Endometrium (tissue), 2 donors: ENCODE measurements around the gene RCAN3.
"Not testable (repeated sequence)": the region's sequence is repeated elsewhere in the genome, so short reads cannot be mapped to it uniquely, and the experiment has no call there.

Source experiments
- FAIRE-seq: peaks from 2 replicates; lab custom pipeline; 2012; peaks lifted over from hg19 to GRCh38; lab: Jason Lieb, UNC
- donor health status: control.
- donor health status: control.

Gene RCAN3

DNA sequence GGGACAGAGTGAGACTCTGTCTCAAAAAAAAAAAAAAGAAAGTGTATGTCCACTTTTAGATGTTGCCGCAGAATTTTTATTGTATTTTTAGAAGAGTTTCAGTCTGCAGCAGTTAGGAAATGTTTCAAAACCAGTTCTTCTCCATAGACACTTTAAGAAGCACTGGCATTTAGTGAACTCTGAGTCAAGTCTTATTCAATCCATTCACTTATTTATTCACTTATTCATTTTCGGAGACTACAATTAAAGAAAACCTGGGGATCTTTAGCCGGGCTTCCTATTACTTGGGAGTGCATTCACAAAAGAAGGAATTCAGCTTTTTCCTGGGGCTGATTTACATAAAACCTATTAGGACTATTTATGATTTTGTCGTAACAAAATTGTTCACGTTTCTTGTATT lies 12.3 kb downstream of the RCAN3 start:
- no peak for FAIRE-seq

DNA sequence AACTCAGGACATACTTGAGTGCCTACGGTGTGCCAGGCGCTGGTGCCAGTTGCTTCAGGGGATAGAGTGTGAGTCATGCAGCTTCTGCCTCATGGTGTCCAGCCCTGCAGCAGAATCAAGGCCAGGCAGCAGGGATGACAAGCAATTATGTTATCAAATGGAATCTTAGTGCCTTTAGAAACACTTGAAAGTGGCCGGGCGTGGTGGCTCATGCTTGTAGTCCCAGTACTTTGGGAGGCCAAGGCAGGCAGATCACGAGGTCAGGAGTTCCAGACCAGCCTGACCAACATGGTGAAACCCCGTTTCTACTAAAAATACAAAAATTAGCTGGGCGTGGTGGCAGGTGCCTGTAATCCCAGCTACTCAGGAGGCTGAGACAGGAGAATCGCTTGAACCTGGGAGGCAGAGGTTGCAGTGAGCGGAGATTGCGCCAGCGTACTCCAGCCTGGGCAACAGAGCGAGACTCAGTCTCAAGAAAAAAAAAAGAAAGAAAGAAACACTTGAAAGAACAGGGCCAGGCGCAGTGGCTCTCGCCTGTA lies 13.1 kb downstream of the RCAN3 start:
- FAIRE-seq = not testable (repeated sequence)

DNA sequence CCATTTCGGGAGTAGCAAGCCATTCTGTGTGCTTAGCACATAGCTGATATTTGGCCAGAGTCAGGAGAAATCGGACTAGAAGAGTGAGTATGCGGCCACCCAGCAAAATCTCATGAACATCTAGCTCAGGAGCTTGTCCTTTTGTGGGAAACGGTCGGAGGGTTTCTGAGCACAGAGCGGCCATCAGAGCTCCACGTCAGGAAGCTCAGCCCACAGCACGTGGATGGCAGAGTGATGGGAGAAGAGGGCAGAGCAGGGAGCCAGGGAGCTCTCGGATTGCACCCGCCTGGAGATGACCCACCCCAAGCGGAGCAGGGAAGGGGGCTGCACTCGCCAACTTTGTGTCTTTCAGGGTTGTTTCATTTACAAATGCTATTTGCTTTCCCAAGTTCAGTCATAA lies 13.9 kb downstream of the RCAN3 start:
- FAIRE-seq = no peak

- no peak for FAIRE-seq
Measured at GRCh38 chr1:24517898-24518297, 15.3 kb downstream of the RCAN3 start.

GRCh38 chr1:24520282-24520681 lies 17.6 kb downstream of the RCAN3 start:
- FAIRE-seq = not testable (repeated sequence)

GRCh38 chr1:24525606-24526005 lies 23.0 kb downstream of the RCAN3 start:
- FAIRE-seq = no peak

DNA sequence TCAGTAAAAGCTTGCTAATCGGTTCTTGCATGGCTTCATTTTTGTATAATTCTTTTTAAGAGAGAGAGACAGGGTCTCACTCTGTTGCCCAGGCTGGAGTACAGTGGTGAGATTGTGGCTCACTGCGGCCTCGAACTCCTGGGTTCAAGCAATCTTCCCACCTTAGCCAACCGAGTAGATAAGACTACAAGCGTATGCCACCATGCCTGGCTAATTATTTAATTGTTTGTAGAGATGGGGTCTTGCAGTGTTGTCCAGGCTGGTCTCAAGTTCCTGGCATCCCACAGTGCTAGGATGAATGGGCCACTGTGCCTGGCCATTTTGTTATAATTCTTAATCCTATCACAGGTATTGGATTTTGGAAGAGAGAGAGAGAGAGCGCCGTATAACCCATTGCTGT lies 23.4 kb downstream of the RCAN3 start:
- FAIRE-seq = no peak

- FAIRE-seq = no peak
Measured at GRCh38 chr1:24526940-24527542, 24.4 kb downstream of the RCAN3 start.

- no peak for FAIRE-seq
Measured at GRCh38 chr1:24528744-24529143, 26.1 kb downstream of the RCAN3 start.

DNA sequence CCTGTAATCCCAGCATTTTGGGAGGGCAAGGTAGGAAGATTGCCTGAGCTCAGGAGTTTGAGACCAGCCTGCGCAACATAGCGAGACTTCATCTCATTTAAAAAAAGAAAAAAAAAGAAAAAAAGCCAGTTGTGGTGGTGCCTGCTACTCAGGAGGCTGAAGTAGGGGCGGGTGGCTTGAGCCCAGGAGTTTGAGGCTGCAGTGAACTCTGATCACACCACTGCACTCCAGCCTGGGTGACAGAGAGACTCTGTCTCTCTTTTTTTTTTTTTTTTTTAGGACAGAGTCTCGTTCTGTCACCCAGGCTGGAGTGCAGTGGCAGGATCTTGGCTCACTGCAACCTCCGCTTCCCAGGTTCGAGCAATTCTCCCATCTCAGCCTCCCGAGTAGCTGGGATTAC lies 26.7 kb downstream of the RCAN3 start:
- not testable (repeated sequence) for FAIRE-seq

GRCh38 chr1:24535021-24535424 lies 32.4 kb downstream of the RCAN3 start:
- FAIRE-seq = no peak

GRCh38 chr1:24535778-24536177 lies 33.1 kb downstream of the RCAN3 start:
- no peak for FAIRE-seq

GRCh38 chr1:24536391-24536840 lies 33.8 kb downstream of the RCAN3 start:
- FAIRE-seq = no peak

GRCh38 chr1:24540051-24540905 lies 37.6 kb downstream of the RCAN3 start:
- FAIRE-seq = no peak

DNA sequence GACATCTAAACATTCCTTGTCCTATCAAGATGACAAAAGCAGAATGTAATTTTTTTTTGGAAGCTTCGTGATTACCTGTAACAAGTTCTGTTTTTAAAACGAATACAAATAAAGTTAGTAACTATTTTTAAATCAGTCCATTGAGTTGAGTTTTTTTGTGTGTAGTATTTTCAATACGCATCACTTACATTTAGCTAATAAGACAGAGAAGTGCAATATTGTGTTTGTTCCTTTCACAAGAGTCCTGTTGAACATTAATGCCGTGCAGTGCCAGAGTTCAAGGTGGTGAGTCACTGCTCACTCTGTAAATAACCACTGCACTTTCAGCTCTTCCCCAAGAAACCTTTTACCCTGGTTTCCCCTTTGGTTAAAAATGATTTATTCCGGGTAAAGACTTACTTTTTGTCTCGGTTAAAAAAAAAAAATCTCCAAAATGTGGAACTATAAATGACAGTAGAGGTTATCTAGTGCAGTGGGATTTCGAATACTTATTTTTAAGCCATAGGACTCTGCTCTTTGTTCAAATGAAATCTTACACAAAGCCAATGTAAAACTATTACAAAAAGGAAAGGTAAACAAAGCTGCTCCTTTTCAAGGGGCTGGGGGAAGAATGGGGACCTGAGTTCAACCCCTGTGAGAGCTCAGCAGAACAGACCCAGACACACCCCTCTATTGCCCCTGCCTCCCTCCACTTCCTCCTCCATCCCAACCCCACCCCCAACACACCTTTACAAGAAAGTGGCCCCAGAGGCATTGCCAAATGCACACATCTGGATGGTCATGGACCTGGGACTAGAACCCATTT lies 38.5 kb downstream of the RCAN3 start:
- peak; percentile 23 for FAIRE-seq

- FAIRE-seq = no peak
Measured at GRCh38 chr1:24541711-24542346, 39.2 kb downstream of the RCAN3 start.

GRCh38 chr1:24544239-24544638 lies 41.6 kb downstream of the RCAN3 start:
- no peak for FAIRE-seq

DNA sequence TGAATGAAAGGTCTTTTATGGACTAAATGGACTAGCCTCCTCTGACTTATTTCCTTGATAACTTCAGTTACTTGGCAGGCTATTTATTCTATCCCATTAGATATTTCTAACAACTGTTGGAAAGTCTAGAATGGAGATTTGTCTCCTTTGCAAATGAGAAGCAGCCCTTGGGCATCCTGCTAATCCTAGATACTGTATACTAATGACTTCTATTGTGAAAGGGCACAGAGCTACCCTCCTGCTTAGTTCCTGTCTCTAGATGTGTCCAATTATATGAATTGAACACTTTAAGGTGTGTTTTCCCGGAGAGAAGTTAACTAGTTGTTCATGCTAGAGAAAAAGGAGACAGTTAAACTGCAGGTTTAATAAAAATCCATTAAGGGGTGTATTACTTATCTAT lies 43.0 kb downstream of the RCAN3 start:
- FAIRE-seq = no peak

- FAIRE-seq = no peak
Measured at GRCh38 chr1:24547195-24547594, 44.6 kb downstream of the RCAN3 start.

DNA sequence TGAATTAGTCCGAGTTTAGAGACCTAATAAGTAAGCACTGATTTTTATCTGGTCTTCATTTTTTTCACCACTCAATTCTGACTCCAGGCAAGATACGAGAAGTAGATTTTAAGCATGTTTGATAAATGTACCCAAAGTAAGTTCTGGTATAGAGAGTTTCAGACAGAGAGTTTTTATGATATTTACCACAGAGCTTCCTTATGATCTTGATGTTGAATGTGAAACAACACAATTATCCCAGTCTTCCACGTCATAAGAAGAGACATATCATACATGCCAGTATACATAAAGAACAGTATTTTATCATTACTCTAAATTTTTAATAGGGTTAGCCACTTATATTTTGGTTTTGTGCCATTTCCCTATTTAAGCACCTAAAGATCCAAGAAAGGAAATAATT lies 45.4 kb downstream of the RCAN3 start:
- FAIRE-seq = no peak

- not testable (repeated sequence) for FAIRE-seq
Measured at GRCh38 chr1:24549210-24549609, 46.6 kb downstream of the RCAN3 start.
